Measurements from ENCODE around the gene SSH2.
"Not testable (repeated sequence)": the region's sequence is repeated elsewhere in the genome, so short reads cannot be mapped to it uniquely, and the experiment has no call there.

The SSH2 gene, protein sequence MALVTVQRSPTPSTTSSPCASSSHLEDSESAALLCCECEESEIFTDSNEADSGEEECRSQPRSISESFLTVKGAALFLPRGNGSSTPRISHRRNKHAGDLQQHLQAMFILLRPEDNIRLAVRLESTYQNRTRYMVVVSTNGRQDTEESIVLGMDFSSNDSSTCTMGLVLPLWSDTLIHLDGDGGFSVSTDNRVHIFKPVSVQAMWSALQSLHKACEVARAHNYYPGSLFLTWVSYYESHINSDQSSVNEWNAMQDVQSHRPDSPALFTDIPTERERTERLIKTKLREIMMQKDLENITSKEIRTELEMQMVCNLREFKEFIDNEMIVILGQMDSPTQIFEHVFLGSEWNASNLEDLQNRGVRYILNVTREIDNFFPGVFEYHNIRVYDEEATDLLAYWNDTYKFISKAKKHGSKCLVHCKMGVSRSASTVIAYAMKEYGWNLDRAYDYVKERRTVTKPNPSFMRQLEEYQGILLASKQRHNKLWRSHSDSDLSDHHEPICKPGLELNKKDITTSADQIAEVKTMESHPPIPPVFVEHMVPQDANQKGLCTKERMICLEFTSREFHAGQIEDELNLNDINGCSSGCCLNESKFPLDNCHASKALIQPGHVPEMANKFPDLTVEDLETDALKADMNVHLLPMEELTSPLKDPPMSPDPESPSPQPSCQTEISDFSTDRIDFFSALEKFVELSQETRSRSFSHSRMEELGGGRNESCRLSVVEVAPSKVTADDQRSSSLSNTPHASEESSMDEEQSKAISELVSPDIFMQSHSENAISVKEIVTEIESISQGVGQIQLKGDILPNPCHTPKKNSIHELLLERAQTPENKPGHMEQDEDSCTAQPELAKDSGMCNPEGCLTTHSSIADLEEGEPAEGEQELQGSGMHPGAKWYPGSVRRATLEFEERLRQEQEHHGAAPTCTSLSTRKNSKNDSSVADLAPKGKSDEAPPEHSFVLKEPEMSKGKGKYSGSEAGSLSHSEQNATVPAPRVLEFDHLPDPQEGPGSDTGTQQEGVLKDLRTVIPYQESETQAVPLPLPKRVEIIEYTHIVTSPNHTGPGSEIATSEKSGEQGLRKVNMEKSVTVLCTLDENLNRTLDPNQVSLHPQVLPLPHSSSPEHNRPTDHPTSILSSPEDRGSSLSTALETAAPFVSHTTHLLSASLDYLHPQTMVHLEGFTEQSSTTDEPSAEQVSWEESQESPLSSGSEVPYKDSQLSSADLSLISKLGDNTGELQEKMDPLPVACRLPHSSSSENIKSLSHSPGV (N-terminal part only)

DNA sequence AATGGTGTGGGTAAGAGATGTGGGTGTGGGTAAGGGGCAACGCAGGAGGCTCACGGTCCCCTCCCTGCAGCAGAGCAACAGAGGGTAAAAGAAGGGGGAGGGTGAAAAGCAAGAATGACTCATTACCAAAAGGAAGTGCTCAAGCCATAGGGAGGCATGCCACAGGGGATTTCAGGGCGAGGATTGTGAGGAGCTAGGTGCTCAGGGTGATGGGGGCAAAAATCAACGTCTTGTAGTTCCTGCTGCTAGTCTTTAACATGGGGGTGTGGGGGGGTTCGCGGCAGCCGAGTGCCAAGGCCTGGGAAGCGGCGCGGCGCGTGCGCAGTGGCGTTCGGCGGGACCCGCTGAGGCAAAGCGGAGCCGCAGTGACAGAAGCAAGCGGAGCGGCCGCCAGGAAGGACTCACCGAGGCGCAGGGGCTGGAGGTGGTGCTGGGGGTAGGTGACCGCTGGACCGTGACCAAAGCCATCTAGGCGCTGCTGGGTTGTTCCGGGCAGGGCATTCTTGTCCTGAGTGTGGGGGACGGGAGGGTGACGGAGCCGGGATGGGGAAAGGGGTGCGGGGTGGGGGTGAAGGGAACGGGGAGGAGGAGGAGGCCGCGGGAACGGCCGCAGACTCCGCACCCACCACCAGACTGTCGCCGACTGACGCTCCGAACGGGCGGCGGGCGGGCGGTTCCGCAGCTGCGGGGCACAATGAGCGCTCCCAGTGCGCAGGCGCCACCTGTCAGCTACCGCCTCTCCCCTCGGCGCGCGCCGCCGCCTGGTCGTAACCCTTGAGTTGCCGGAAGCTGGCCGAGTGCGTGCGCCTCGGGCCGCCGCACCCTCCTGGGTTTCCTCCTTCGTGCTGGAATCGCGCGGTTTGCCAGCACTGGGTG, at the start of gene SSH2:
Gene SSH2, minus strand, starts transcription at position 696 of the 876 bp plus-strand sequence. Its CDS starts 228 bp downstream, at position 468.
- FAIRE-seq (peak; percentile 80), DNase-seq (ENCODE audit: insufficient read length, low spot score) (peak; percentile 82)

DNA sequence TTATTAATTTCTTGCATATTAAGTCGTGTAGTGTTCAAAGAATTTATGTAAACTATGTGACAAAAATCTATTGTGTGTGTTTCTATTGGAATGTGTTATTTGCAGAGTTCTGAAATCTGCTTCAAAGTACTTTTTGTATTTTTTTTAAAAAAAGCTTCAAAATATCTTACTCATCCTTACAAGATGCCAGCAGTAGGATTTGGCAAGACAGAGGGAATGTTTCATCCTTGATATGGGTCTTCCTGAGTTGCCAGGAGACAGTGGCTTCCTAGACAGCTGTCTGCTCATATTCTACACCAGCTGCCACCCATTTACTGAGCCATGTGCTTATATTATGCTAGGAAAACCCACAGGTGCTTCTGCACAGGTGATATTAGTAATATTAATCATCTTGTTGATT, 47.8 kb upstream of the SSH2 start:
- FAIRE-seq (no peak), DNase-seq (ENCODE audit: insufficient read length, low spot score) (no peak)

- DNase-seq (ENCODE audit: insufficient read length, low spot score): no peak
- FAIRE-seq: no peak
Observed at GRCh38 chr17:29973005-29973404, 43.0 kb upstream of the SSH2 start.

- DNase-seq (ENCODE audit: insufficient read length, low spot score) (no peak), FAIRE-seq (no peak)
Observed at GRCh38 chr17:29972277-29972676, 42.2 kb upstream of the SSH2 start.

GRCh38 chr17:29968271-29968670, 38.2 kb upstream of the SSH2 start:
- FAIRE-seq: peak; percentile 4
- no peak for DNase-seq (ENCODE audit: insufficient read length, low spot score)

- DNase-seq (ENCODE audit: insufficient read length, low spot score) (no peak), FAIRE-seq (no peak)
Observed at GRCh38 chr17:29962656-29963055, 32.6 kb upstream of the SSH2 start.

GRCh38 chr17:29959658-29960337, 29.8 kb upstream of the SSH2 start:
- FAIRE-seq (peak; percentile 20), DNase-seq (ENCODE audit: insufficient read length, low spot score) (no peak)

DNA sequence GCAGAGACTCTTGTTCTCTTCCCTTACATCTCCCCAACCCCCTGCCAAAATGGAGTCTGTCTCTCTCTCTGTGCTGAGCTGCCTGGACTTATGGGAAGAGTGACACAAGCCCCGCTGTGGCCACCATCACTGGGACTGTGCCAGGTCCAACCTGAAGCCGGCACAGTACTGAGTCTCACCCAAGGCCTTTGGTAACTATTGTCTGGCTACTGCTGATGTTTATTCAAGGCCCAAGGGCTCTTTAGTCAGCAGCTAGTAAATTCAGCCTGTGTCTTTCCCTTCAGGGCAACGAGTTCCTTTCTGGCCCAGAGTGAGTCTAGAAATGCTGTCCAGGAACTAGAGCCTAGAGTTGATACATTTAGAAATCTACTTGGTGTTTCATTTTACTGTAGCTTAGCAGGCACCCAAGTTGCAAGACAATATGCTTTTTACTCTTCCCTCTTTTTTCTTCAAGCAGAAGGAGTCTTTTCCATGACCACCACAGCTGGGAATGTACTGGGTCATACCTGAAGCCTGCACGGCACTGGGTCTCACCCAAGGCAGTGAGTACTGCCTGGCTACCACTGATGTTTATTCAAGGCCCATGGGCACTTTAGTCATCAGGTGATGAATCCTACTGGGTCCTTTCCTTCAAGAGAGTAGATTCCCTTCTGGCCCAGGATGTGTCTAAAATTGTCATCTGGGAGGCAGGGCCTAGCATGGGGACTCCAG, 29.1 kb upstream of the SSH2 start:
- FAIRE-seq (no peak), DNase-seq (ENCODE audit: insufficient read length, low spot score) (no peak)

DNA sequence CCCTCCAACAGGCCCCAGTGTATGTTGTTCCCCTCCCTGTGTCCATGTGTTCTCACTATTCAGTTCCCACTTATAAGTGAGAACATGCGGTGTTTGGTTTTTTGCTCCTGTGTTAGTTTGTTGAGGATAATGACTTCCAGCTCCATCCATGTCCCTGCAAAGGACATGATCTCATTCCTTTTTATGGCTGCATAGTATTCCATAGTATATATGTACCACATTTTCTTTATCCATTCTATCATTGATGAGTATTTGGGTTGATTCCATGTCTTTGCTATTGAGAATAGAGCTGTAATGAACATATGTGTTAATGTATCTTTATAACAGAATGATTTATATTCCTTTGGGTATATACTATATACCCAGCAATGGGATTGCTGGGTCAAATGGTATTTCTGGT, 27.5 kb upstream of the SSH2 start:
- not testable (repeated sequence) for FAIRE-seq; DNase-seq (ENCODE audit: insufficient read length, low spot score)

DNA sequence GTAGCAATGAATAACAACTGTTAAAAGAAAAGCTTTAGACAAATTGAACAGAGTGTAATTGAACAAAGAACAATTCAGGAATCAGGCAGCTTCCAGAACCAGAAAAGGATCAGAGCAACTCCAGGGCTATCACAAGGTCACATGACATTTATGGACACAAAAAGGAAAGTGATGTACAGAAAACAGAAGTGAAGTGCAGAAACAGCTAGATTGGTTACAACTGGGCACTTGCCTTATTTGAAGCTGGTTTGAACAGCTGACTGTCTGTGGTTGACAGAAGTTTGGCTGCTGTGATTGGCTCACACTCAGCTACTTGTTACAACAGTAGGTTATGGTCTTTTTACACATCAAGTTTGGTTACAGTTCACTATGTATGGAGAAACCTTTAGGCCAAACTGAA, 26.2 kb upstream of the SSH2 start:
- no peak for DNase-seq (ENCODE audit: insufficient read length, low spot score)
- FAIRE-seq: no peak

- DNase-seq (ENCODE audit: insufficient read length, low spot score) (no peak), FAIRE-seq (no peak)
Observed at GRCh38 chr17:29954405-29954804, 24.4 kb upstream of the SSH2 start.

GRCh38 chr17:29949696-29950095, 19.7 kb upstream of the SSH2 start:
- DNase-seq (ENCODE audit: insufficient read length, low spot score): no peak

DNA sequence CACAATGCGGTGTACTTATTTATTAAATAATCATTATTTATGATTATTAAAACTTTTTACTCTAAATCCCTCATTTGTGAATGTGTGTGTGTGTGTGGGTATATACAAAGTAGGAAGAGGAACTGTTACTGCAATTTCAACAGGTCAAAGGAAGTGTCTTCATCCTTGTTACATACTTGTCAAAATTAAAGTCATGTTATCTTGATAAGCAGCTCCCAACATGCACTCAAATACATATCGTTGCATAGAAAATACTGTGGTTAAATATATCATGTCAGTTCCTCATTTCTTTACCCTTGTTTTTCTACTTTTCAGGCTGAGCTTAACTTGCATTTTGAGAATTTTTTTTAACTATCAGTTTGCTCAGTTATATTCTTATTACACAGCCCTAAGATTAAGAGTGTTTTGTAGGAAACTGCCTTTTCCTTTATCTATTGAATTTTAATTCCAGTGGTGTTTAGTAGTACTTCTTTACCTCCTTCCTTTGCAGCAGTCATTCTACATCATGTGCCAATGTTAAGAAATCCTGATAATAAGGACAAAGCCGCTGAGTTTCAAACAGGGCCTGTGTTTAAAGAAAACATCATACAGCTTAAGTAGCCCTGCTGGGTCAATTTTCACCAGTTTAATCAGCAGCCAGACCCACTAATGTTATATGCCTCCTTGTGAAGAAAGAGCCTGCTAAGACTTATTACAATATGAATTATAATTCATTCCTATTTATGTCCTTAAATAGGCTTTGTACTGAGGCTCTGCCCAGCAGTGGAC, 18.6 kb upstream of the SSH2 start:
- FAIRE-seq: no peak

More at GRCh38 chr17:29949696-29950095, 19.7 kb upstream of the SSH2 start:
- peak; percentile 57 for FAIRE-seq

GRCh38 chr17:29945281-29945680, 15.3 kb upstream of the SSH2 start:
- FAIRE-seq (no peak), DNase-seq (ENCODE audit: insufficient read length, low spot score) (no peak)

More for the DNA sequence above, 18.6 kb upstream of the SSH2 start:
- no peak for DNase-seq (ENCODE audit: insufficient read length, low spot score)

DNA sequence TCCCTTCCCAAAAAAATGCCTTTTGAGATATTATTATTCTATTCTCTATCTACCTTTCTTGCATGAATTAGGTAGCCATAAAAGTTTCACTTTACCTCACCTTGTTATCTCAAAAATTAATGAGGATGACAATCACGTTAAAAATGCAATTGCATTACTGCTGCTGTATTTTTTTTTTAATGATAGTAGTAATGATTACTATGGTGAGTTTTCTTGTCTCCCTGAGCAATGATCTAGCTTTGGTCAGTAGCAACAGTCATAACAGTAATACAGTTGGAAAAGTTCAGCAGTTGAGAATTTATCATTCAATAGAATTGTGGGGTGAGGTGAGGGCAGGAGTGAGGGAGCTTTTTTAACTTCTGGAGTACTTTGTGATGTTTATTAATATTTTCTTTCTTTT, 11.3 kb upstream of the SSH2 start, which contains the start of gene EFCAB5:
Gene EFCAB5, plus strand, starts transcription at position 301 of the 400 bp plus-strand sequence. CDS start 163 bp downstream, outside the sequence.
- FAIRE-seq: no peak
- DNase-seq (ENCODE audit: insufficient read length, low spot score): no peak

- FAIRE-seq (no peak), DNase-seq (ENCODE audit: insufficient read length, low spot score) (no peak)
Observed at GRCh38 chr17:29936724-29937123, 6.7 kb upstream of the SSH2 start.

DNA sequence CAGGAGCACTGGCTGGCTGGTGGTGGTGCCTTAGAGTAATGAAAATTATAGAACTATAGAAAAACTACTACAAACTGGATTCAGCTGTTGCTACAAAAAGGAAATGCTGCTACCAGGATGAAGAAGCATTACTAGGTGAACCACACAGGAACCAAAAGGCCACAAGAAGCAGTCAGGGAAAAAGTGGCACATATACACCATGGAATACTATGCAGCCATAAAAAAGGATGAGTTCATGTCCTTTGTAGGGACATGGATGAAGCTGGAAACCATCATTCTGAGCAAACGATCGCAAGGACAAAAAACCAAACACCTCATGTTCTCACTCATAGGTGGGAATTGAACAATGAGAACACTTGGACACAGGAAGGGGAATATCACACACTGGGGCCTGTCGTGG, 5.9 kb upstream of the SSH2 start:
- FAIRE-seq: not testable (repeated sequence)

GRCh38 chr17:29933379-29933778, 3.4 kb upstream of the SSH2 start:
- no peak for FAIRE-seq

More for the DNA sequence above, 5.9 kb upstream of the SSH2 start:
- DNase-seq (ENCODE audit: insufficient read length, low spot score): not testable (repeated sequence)

More at GRCh38 chr17:29933379-29933778, 3.4 kb upstream of the SSH2 start:
- no peak for DNase-seq (ENCODE audit: insufficient read length, low spot score)
